Uterus (tissue), 2 donors: ENCODE results near the gene VAV3.

Source experiments
- POLR2A ChIP-seq, 2 donors: fragments of 450-650 bp; IDR thresholded peaks; one replicate each; pipeline ENCODE4 v1.6.1; 2016; ENCODE audit warnings: antibody characterized with exemption in 2 of 2, mild to moderate bottlenecking in 1 of 2, moderate library complexity in 1 of 2
- TF ChIP-seq, protein P1 (sequence below), 4 experiments: fragments of 200-600 bp in 2 of 4; fragments of 450-650 bp in 2 of 4; sonication (generic) in 2 of 4; IDR thresholded peaks; one replicate each; pipeline ENCODE4 v1.5.1; 2016 to 2019; ENCODE audit warnings: antibody characterized with exemption in 4 of 4, mild to moderate bottlenecking in 2 of 4, moderate library complexity in 1 of 4

GRCh38 chr1:107941123-107941522 lies 23.9 kb downstream of the VAV3 start:
- TF ChIP-seq, protein P1, sequence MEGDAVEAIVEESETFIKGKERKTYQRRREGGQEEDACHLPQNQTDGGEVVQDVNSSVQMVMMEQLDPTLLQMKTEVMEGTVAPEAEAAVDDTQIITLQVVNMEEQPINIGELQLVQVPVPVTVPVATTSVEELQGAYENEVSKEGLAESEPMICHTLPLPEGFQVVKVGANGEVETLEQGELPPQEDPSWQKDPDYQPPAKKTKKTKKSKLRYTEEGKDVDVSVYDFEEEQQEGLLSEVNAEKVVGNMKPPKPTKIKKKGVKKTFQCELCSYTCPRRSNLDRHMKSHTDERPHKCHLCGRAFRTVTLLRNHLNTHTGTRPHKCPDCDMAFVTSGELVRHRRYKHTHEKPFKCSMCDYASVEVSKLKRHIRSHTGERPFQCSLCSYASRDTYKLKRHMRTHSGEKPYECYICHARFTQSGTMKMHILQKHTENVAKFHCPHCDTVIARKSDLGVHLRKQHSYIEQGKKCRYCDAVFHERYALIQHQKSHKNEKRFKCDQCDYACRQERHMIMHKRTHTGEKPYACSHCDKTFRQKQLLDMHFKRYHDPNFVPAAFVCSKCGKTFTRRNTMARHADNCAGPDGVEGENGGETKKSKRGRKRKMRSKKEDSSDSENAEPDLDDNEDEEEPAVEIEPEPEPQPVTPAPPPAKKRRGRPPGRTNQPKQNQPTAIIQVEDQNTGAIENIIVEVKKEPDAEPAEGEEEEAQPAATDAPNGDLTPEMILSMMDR (IDR thresholded peaks at IDR 0.05) = no peak
- TF ChIP-seq POLR2A (IDR thresholded peaks at IDR 0.05) = no peak
